Tibial artery (tissue), 4 donors: Measurements from ENCODE around the gene UBFD1.

Experiments used
- DNase-seq, 2 donors: peaks; one replicate each; pipeline ENCODE4 v3.0.0-alpha.2; 2019
- H3K27ac ChIP-seq, 2 donors: fragments of 200-600 bp; sonication (generic) in 1 of 2; 1 replicate in 1 of 2; 2 replicates in 1 of 2; pipeline ENCODE4 v1.5.1; 2018 to 2019; ENCODE audit warnings: mild to moderate bottlenecking in 1 of 2
- H3K27me3 ChIP-seq, 2 donors: fragments of 200-600 bp; sonication (generic) in 1 of 2; one replicate each; pipeline versions ENCODE4 v1.5.1 to v1.6.0; 2016 to 2019
- H3K36me3 ChIP-seq, 3 donors: fragments of 200-600 bp; sonication (generic) in 2 of 3; one replicate each; pipeline ENCODE4 v1.5.1; 2016 to 2019; ENCODE audit warnings: mild to moderate bottlenecking in 2 of 3
- H3K4me1 ChIP-seq, 4 donors: fragments of 200-600 bp; sonication (generic) in 2 of 4; 1 replicate in 3 of 4; 2 replicates in 1 of 4; pipeline ENCODE4 v1.5.1; 2016 to 2019
- H3K4me3 ChIP-seq, 2 donors: fragments of 200-600 bp; sonication (generic) in 1 of 2; 1 replicate in 1 of 2; 2 replicates in 1 of 2; pipeline ENCODE4 v1.5.1; 2018 to 2019; ENCODE audit warnings: mild to moderate bottlenecking in 2 of 2
- H3K9me3 ChIP-seq, 3 donors: fragments of 200-600 bp; sonication (generic) in 1 of 3; one replicate each; pipeline ENCODE4 v1.5.1; 2016 to 2019
- intact Hi-C: fragments of 100-400 bp; cut with DNase I; formaldehyde crosslinking; loops from one replicate; pipeline ENCODE4 v1.15.0; 2023; ENCODE audit warnings: low total_unique reads
- TF ChIP-seq, protein P1 (sequence below), 2 experiments: fragments of 200-600 bp in 1 of 2; fragments of 450-650 bp in 1 of 2; IDR thresholded peaks; one replicate each; pipeline ENCODE4 v1.5.1; 2017 to 2019; ENCODE audit warnings: antibody characterized with exemption in 2 of 2, mild to moderate bottlenecking in 1 of 2, moderate library complexity in 1 of 2

UBFD1 gene, protein sequence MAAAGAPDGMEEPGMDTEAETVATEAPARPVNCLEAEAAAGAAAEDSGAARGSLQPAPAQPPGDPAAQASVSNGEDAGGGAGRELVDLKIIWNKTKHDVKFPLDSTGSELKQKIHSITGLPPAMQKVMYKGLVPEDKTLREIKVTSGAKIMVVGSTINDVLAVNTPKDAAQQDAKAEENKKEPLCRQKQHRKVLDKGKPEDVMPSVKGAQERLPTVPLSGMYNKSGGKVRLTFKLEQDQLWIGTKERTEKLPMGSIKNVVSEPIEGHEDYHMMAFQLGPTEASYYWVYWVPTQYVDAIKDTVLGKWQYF

DNA sequence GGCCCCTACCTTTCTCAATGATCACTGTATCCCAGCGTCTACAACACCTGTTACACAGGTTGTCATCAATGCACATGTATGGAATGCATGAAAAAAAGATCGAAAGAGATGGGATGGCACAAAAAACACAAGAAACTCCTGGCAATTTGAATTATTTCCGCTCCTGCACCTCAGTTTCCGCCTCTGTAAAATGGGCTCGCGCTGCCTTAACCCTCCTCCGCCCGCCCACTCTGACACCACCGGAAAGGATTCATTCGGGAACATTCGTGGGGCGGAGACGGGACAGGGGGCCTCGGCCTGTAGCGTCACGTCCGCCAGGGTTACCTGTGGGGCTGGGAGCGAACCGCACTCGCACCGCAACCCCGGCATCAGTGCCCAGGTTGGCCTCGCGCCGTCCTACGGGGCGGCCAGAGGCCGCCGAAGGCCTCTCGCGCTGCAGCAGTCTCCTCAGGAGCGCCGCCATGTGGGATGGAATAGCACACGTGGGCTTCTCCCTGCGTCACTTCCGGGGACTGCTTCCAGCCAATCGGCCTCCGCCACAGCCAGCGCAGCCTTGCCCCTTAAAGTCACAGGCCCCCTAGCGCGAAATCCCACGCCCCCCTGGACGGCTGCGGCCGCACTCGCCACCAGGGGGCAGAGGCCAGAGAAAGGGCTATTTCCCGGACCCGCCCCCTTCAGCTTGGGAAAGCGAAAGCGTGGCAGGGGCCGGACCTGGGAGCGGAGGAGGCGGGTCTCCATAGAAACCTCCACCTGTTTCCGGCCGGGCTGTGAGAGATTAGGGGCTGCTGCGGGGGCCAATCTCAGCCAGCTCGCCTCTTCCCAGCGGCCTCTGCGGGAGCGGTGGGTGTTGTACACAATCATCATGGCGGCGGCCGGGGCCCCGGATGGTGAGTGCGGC is at the start of gene UBFD1, which contains the start of gene EARS2:
UBFD1 (plus strand) TSS at position 847 of the 898 bp plus-strand sequence; CDS start at position 863, 16 bp downstream.
EARS2 (minus strand) TSS at position 470 of the 898 bp plus-strand sequence; CDS start at position 463, 7 bp downstream.
- H3K9me3 ChIP-seq = no peaks in the 10 kb centered on the region
- H3K27ac ChIP-seq = peak within 1 kb of the TSS; percentile 91 to 95
- TF ChIP-seq, protein P1, sequence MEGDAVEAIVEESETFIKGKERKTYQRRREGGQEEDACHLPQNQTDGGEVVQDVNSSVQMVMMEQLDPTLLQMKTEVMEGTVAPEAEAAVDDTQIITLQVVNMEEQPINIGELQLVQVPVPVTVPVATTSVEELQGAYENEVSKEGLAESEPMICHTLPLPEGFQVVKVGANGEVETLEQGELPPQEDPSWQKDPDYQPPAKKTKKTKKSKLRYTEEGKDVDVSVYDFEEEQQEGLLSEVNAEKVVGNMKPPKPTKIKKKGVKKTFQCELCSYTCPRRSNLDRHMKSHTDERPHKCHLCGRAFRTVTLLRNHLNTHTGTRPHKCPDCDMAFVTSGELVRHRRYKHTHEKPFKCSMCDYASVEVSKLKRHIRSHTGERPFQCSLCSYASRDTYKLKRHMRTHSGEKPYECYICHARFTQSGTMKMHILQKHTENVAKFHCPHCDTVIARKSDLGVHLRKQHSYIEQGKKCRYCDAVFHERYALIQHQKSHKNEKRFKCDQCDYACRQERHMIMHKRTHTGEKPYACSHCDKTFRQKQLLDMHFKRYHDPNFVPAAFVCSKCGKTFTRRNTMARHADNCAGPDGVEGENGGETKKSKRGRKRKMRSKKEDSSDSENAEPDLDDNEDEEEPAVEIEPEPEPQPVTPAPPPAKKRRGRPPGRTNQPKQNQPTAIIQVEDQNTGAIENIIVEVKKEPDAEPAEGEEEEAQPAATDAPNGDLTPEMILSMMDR (IDR thresholded peaks at IDR 0.05) = peak; percentile 86 to 92
- peak; percentile 98 to 99 for DNase-seq
- H3K4me3 ChIP-seq = peak within 1 kb of the TSS; percentile 95 to 96
- H3K4me1 ChIP-seq = peaks cover 0 to 43% (median 30%) of the 10 kb centered on the region in 4 donors
- peaks cover 21 to 47% (median 32%) of the 10 kb centered on the region in 3 donors for H3K36me3 ChIP-seq
- intact Hi-C loops = loop anchor here (5.0 kb wide), 2 partner anchors 40 to 45 kb away; partner anchors contain the start of genes GGA2 and NDUFAB1
- no peaks in the 10 kb centered on the region for H3K27me3 ChIP-seq

DNA sequence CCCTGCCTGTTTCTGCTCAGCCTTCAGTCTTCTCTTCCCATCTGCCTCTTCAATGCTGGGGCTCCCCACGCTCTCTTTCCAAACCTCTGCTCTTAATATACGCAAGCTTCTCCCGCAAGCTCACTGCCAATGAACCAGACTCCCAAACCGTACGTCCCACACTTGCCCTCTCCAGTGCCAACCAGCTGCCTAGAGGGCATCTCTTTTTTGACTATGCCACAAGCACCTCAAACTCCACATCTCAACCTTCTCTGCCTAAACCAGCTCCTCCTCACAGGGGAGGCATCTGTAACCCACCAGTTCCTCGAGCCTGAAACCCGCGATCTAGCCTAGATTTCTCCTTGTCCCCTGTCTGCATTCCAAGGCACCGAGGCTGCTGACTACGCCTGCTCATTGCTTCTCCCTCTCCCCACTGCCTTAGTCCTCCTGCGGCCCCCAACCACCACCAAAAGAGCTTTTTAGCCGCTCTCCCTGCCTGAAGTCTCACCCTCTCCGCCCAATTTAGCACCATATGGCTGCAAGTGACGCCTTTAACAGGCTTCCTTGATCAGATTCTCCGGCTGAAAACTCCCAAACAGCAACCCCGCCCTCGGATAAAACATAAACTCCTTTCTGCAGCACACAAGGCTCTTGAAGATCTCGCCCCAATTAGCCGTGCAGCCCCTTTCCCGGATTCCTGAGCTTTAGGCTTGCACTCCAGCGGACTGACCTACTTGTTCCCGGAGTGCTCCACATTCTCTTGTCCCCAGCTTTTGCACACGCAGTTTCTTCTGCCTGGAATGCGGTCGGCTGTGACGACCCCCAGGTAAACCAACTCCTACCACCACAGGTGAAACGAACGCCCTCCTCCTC is 48.7 kb upstream of the UBFD1 start:
- H3K27ac ChIP-seq = peak overlapping the region; percentile 78 to 91
- no peaks in the 10 kb centered on the region for H3K27me3 ChIP-seq
- H3K36me3 ChIP-seq = no peaks in the 10 kb centered on the region
- peak overlapping the region; percentile 72 to 99 for H3K4me3 ChIP-seq
- no peak for DNase-seq
- intact Hi-C loops = loop anchor here (5.0 kb wide), 1 partner anchor 57 kb away; the partner anchor contains the start of gene COG7
- TF ChIP-seq, protein P1 (IDR thresholded peaks at IDR 0.05) = no peak
- no peaks in the 10 kb centered on the region for H3K9me3 ChIP-seq
- peaks cover 0 to 52% (median 27%) of the 10 kb centered on the region in 4 donors for H3K4me1 ChIP-seq

DNA sequence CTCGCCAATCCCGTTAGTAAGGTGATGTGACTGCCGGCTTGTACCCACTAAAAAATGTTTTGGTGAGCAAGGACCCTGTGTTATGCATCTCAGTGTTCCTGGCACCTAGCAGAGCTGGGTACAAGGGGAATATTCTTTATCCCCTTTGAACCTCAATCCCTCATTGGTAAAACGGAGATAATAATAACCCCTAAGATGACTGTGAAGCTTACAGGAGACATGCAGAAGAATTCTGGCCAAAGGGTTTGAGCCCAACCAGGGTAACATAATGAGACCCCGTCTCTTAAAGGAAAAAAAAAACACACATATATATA is 48.1 kb upstream of the UBFD1 start:
- H3K27me3 ChIP-seq = no peaks in the 10 kb centered on the region
- TF ChIP-seq, protein P1 (IDR thresholded peaks at IDR 0.05) = no peak
- peak overlapping the region; percentile 78 to 91 for H3K27ac ChIP-seq
- intact Hi-C loops = loop anchor here (5.0 kb wide), 1 partner anchor 57 kb away; the partner anchor contains the start of gene COG7
- H3K4me3 ChIP-seq = peak overlapping the region; percentile 72 to 99
- DNase-seq = no peak
- H3K9me3 ChIP-seq = no peaks in the 10 kb centered on the region
- H3K36me3 ChIP-seq = no peaks in the 10 kb centered on the region
- H3K4me1 ChIP-seq = peaks cover 0 to 47% (median 22%) of the 10 kb centered on the region in 4 donors

DNA sequence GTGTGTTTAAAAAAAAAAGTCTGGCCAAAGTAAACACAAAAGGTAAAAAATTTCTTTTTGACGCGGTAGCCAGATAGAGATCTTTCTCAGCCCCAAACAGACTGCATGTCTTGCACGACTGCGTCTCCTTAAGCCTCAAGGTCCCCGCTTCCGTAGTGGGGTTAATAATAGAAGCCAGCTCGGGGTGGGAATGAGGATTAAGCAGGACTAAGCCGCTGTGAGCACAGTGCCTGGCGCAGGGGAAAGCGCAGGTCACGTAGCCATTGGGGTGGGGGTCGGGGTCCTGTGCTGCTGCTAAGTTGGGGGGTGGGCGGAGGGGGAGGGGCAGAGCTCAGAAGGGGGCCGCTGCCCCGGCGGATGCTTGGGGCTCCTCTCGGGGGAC is 47.8 kb upstream of the UBFD1 start:
- Histone ChIP-seq H3K9me3 (no peaks in the 10 kb centered on the region), H3K4me3 (peak overlapping the region; percentile 72 to 99)

More for the DNA sequence above, 47.8 kb upstream of the UBFD1 start:
- H3K27ac ChIP-seq = peak overlapping the region; percentile 78 to 91
- TF ChIP-seq, protein P1 (IDR thresholded peaks at IDR 0.05) = no peak
- intact Hi-C loops = loop anchor here (5.0 kb wide), 2 partner anchors 48 to 57 kb away; partner anchors contain the start of genes COG7, EARS2 and UBFD1
- no peaks in the 10 kb centered on the region for H3K27me3 ChIP-seq
- peaks cover 0 to 43% (median 18%) of the 10 kb centered on the region in 4 donors for H3K4me1 ChIP-seq
- no peak for DNase-seq
- H3K36me3 ChIP-seq = peaks cover 0 to 3% (median 0%) of the 10 kb centered on the region in 3 donors
